HepG2 (cell line): ENCODE results near the gene DNAJC4. TPM values are rescaled to one million over a fixed set of nuclear protein-coding genes. Genes with fewer than 3 reads are reported as not detected.
A peak's percentile ranks its signal among the peaks of the same experiment; 100 is the strongest.

Source experiments
- CREB1 ChIP-seq, 2 experiments: fragments of 450-650 bp in 1 of 2; IDR thresholded peaks; 2 replicates each; pipeline ENCODE4 v1.6.1; 2016 to 2017; ENCODE audit warnings: control low read depth in 1 of 2, mild to moderate bottlenecking in 1 of 2, missing compliant biosample characterization in 1 of 2, missing genetic modification characterization in 1 of 2
- FOXP1 ChIP-seq, 2 experiments: fragments of 450-650 bp in 1 of 2; IDR thresholded peaks; 2 replicates each; pipeline ENCODE4 v1.6.1; 2017 to 2018; ENCODE audit warnings: antibody characterized with exemption in 1 of 2
- HDAC1 ChIP-seq: sonication (generic); formaldehyde crosslinking; IDR thresholded peaks from 2 replicates; pipeline ENCODE4 v1.5.1; 2020; ENCODE audit warnings: mild to moderate bottlenecking, missing genetic modification reagents
- HOXA3 ChIP-seq: sonication (generic); formaldehyde crosslinking; IDR thresholded peaks from 2 replicates; pipeline ENCODE4 v1.5.0; 2020; ENCODE audit warnings: missing genetic modification reagents
- KDM5A ChIP-seq: fragments of 200-600 bp; sonication (generic); IDR thresholded peaks from 2 replicates; pipeline ENCODE4 v1.7.0; 2018; ENCODE audit warnings: antibody characterized with exemption, mild to moderate bottlenecking, low read length, borderline replicate concordance
- KLF15 ChIP-seq: sonication (generic); formaldehyde crosslinking; IDR thresholded peaks from 2 replicates; pipeline ENCODE4 v1.8.1; 2023; ENCODE audit warnings: borderline replicate concordance, mild to moderate bottlenecking, inconsistent platforms, missing genetic modification reagents, mixed read lengths
- KLF6 ChIP-seq: IDR thresholded peaks from 2 replicates; pipeline ENCODE4 v1.8.0; 2016; ENCODE audit warnings: missing biosample characterization, missing genetic modification reagents
- MTA1 ChIP-seq: sonication (generic); formaldehyde crosslinking; IDR thresholded peaks from 2 replicates; pipeline ENCODE4 v1.4.0; 2020; ENCODE audit warnings: missing genetic modification reagents, mild to moderate bottlenecking, borderline replicate concordance
- NCOA2 ChIP-seq: sonication (generic); formaldehyde crosslinking; IDR thresholded peaks from 2 replicates; pipeline ENCODE4 v1.8.0; 2022; ENCODE audit warnings: inconsistent platforms
- NKX3-1 ChIP-seq: sonication (generic); formaldehyde crosslinking; IDR thresholded peaks from 2 replicates; pipeline ENCODE4 v1.5.0; 2020; ENCODE audit warnings: missing genetic modification reagents
- NR2C2 ChIP-seq: sonication (generic); formaldehyde crosslinking; IDR thresholded peaks from 2 replicates; pipeline ENCODE4 v1.4.0; 2020; ENCODE audit warnings: missing genetic modification reagents, mild to moderate bottlenecking, moderate library complexity, borderline replicate concordance
- RAD21 ChIP-seq: fragments of 450-650 bp; formaldehyde crosslinking; IDR thresholded peaks from 2 replicates; pipeline ENCODE4 v1.5.0; 2020; ENCODE audit warnings: mild to moderate bottlenecking
- RFX1 ChIP-seq: fragments of 450-650 bp; IDR thresholded peaks from 2 replicates; pipeline ENCODE4 v1.6.1; 2017
- RXRB ChIP-seq: IDR thresholded peaks from 2 replicates; pipeline ENCODE4 v1.6.1; 2016; ENCODE audit warnings: borderline replicate concordance, missing genetic modification reagents, missing compliant biosample characterization
- SIN3B ChIP-seq: fragments of 150-350 bp; IDR thresholded peaks from 2 replicates; pipeline ENCODE4 v1.6.1; 2014; ENCODE audit warnings: low read length
- SMAD3 ChIP-seq: sonication (generic); formaldehyde crosslinking; IDR thresholded peaks from 2 replicates; pipeline ENCODE4 v1.4.0; 2020; ENCODE audit warnings: missing genetic modification reagents
- ZNF263 ChIP-seq: sonication (generic); formaldehyde crosslinking; IDR thresholded peaks from 2 replicates; pipeline ENCODE4 v1.4.0; 2020; ENCODE audit warnings: missing genetic modification reagents
- ZNF292 ChIP-seq: sonication (generic); formaldehyde crosslinking; IDR thresholded peaks from 2 replicates; pipeline ENCODE4 v1.8.1; 2022; ENCODE audit warnings: mild to moderate bottlenecking, low read depth, missing genetic modification reagents, borderline replicate concordance
- ZNF3 ChIP-seq: IDR thresholded peaks from 2 replicates; pipeline ENCODE4 v1.7.0; 2017; ENCODE audit warnings: inconsistent platforms
- ZNF547 ChIP-seq: sonication (generic); formaldehyde crosslinking; IDR thresholded peaks from 2 replicates; pipeline ENCODE4 v1.5.1; 2020; ENCODE audit warnings: mild to moderate bottlenecking, missing genetic modification reagents
- ZNF768 ChIP-seq: sonication (generic); formaldehyde crosslinking; IDR thresholded peaks from 2 replicates; pipeline ENCODE4 v1.4.0; 2020; ENCODE audit warnings: missing genetic modification reagents
- ZNF792 ChIP-seq: IDR thresholded peaks from 2 replicates; pipeline ENCODE4 v1.6.1; 2016
- polyA plus RNA-seq, 8 experiments: library from polyadenylated mRNA; depleted of rRNA in 3 of 8; stranded (reverse) in 7 of 8; unstranded in 1 of 8; fragments of >200 nt; fragmentation: Illumina TruSeq in 4 of 8; extraction: Trizol in 4 of 8; gene quantifications; 2 replicates each; pipeline versions ENCODE4 v1.2.1 to v1.2.3, GENCODE V29; 2011 to 2016; ENCODE audit warnings: low read depth in 4 of 8, missing spikeins in 1 of 8, mixed read lengths in 1 of 8; ENCODE audit not compliant: insufficient read depth in 1 of 8
- total RNA-seq, 5 experiments: library from RNA; depleted of rRNA; stranded (reverse); fragments of >200 nt; fragmentation: Illumina TruSeq; extraction: Trizol; gene quantifications; 2 replicates each; pipeline ENCODE4 v1.2.3, GENCODE V29; 2016; ENCODE audit warnings: low read depth in 1 of 5
- TF ChIP-seq, protein P1 (sequence below): conservative IDR thresholded peaks from 2 replicates; pipeline ENCODE4 v1.6.1; 2018; ENCODE audit warnings: missing genetic modification reagents
- TF ChIP-seq, protein P2 (sequence below): IDR thresholded peaks from 2 replicates; pipeline ENCODE4 v1.6.1; 2016; ENCODE audit warnings: mild to moderate bottlenecking
- TF ChIP-seq, protein P3 (sequence below): IDR thresholded peaks from 2 replicates; pipeline ENCODE4 v1.6.1; 2012; ENCODE audit warnings: low read length, improper control_type of control experiment

DNAJC4 gene
- total and polyA plus RNA-seq, 2 of the 13 experiments (the other 11 are each of a cell fraction or from before 2014, with no cell fraction given), result 10.3 to 60.8 TPM

DNA sequence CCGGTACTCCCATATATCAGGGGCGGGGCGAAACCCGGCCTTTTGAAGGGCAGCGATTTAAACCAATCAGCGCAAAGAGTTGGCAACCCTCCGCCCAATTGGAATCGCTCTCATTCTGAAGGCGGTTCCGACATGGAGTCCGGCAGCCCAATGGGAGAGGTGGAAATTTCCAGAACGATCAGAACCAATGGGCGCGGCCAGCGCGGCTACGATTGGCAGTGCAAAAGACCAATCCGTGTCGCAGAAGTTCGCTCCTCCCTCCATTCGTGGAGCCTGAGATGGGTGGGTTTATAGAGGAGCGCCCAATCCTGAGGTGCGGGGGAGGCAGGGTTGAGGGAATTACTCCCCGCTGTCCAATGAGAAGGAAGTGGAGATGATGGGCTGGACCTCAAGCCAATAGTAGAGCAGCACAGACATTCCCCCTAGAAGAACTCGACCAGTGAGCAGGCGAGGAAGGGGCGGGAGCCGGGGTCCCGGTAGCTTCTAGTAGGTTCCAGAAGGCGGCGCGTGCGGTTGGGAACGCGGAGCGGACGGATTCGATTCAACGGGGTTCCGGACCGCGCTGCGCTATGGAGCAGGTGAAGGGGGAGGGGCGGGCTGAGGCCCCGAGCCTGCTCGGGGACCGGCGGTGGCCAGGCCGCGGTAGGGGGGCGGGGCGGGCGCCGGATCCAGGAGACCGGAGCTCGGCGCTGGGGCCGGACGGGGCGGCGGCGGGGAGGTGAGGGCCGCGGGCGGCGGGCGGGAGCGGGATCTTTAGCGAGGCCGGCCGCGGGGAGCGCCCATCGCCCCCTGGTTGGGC is 44.5 kb upstream of the DNAJC4 start, which contains the start of gene STIP1 (continued):
- 0 out of 2 replicates have a peak, but pooled peaks have one; percentile 43 for TF ChIP-seq NKX3-1
- TF ChIP-seq ZNF547, result peak; percentile 16
- TF ChIP-seq FOXP1 (IDR thresholded peaks at IDR 0.05), result no peak
- TF ChIP-seq FOXP1 (CRISPR knock-in tag; IDR thresholded peaks at IDR 0.05), result no peak
- TF ChIP-seq, protein P1, sequence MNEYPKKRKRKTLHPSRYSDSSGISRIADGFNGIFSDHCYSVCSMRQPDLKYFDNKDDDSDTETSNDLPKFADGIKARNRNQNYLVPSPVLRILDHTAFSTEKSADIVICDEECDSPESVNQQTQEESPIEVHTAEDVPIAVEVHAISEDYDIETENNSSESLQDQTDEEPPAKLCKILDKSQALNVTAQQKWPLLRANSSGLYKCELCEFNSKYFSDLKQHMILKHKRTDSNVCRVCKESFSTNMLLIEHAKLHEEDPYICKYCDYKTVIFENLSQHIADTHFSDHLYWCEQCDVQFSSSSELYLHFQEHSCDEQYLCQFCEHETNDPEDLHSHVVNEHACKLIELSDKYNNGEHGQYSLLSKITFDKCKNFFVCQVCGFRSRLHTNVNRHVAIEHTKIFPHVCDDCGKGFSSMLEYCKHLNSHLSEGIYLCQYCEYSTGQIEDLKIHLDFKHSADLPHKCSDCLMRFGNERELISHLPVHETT (CRISPR knock-in tag), result peak; percentile 83
- peak; percentile 39; the same call in 1 of the 2 replicates for TF ChIP-seq ZNF263 (CRISPR knock-in tag)
- peak; percentile 24; the same call in 1 of the 2 replicates for TF ChIP-seq ZNF292
- 0 out of 2 replicates have a peak, but pooled peaks have one; percentile 10 for TF ChIP-seq KLF6
- 0 out of 2 replicates have a peak, but pooled peaks have one; percentile 33 for TF ChIP-seq SIN3B
- TF ChIP-seq MTA1, result no peak
- TF ChIP-seq KLF15 (CRISPR knock-in tag), result 0 out of 2 replicates have a peak, but pooled peaks have one; percentile 35
- TF ChIP-seq HDAC1 (CRISPR knock-in tag), result 0 out of 2 replicates have a peak, but pooled peaks have one; percentile 37
- peak; percentile 60; the same call in 1 of the 2 replicates for TF ChIP-seq HOXA3
- no peak; the same call in 1 of the 2 replicates for TF ChIP-seq RAD21
- TF ChIP-seq NCOA2 (CRISPR knock-in tag), result peak; percentile 56; the same call in 1 of the 2 replicates
- peak; percentile 82; the same call in 1 of the 2 replicates for TF ChIP-seq SMAD3 (CRISPR knock-in tag)
- no peak for TF ChIP-seq RFX1
- 0 out of 2 replicates have a peak, but pooled peaks have one; percentile 0 for TF ChIP-seq NR2C2 (CRISPR knock-in tag)
- TF ChIP-seq, protein P2, sequence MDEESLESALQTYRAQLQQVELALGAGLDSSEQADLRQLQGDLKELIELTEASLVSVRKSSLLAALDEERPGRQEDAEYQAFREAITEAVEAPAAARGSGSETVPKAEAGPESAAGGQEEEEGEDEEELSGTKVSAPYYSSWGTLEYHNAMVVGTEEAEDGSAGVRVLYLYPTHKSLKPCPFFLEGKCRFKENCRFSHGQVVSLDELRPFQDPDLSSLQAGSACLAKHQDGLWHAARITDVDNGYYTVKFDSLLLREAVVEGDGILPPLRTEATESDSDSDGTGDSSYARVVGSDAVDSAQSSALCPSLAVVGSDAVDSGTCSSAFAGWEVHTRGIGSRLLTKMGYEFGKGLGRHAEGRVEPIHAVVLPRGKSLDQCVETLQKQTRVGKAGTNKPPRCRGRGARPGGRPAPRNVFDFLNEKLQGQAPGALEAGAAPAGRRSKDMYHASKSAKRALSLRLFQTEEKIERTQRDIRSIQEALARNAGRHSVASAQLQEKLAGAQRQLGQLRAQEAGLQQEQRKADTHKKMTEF (CRISPR knock-in tag), result no peak
- peak; percentile 87 for TF ChIP-seq CREB1 (IDR thresholded peaks at IDR 0.05)
- TF ChIP-seq CREB1 (CRISPR knock-in tag; IDR thresholded peaks at IDR 0.05), result peak; percentile 94
- peak; percentile 84 for TF ChIP-seq ZNF792 (CRISPR knock-in tag)
- 0 out of 2 replicates have a peak, but pooled peaks have one; percentile 48 for TF ChIP-seq ZNF768 (CRISPR knock-in tag)
- no peak for TF ChIP-seq KDM5A
- TF ChIP-seq RXRB (CRISPR knock-in tag), result peak; percentile 60
- TF ChIP-seq, protein P3, sequence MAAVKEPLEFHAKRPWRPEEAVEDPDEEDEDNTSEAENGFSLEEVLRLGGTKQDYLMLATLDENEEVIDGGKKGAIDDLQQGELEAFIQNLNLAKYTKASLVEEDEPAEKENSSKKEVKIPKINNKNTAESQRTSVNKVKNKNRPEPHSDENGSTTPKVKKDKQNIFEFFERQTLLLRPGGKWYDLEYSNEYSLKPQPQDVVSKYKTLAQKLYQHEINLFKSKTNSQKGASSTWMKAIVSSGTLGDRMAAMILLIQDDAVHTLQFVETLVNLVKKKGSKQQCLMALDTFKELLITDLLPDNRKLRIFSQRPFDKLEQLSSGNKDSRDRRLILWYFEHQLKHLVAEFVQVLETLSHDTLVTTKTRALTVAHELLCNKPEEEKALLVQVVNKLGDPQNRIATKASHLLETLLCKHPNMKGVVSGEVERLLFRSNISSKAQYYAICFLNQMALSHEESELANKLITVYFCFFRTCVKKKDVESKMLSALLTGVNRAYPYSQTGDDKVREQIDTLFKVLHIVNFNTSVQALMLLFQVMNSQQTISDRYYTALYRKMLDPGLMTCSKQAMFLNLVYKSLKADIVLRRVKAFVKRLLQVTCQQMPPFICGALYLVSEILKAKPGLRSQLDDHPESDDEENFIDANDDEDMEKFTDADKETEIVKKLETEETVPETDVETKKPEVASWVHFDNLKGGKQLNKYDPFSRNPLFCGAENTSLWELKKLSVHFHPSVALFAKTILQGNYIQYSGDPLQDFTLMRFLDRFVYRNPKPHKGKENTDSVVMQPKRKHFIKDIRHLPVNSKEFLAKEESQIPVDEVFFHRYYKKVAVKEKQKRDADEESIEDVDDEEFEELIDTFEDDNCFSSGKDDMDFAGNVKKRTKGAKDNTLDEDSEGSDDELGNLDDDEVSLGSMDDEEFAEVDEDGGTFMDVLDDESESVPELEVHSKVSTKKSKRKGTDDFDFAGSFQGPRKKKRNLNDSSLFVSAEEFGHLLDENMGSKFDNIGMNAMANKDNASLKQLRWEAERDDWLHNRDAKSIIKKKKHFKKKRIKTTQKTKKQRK, result peak; percentile 94
- TF ChIP-seq ZNF3 (CRISPR knock-in tag), result no peak
